ENCODE results near the gene PLCD3. TPM values are rescaled to one million over a fixed set of nuclear protein-coding genes. Genes with fewer than 3 reads are reported as not detected.

The PLCD3 gene
- polyA plus RNA-seq, 1 of the 3 experiments (the other 2 are of a cell fraction): 59.7 TPM

DNA sequence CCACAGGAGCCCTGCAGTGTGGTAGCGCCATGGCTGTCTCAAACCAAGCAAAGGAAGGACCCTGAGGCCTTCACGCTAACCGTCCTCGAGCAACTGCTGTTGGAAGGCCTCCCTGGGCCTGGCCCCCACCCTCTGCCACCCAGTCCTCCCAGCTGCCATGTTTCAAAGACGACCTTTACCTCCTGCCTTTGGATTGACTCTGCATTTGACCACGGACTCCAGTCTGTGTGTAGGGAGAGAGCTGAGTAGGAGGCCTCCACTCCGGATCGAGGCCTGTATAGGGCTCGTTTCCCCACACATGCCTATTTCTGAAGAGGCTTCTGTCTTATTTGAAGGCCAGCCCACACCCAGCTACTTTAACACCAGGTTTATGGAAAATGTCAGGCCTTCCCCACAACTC lies 24.3 kb downstream of the PLCD3 start:
- no peak for DNase-seq
- H3F3A ChIP-seq (replicated peaks; ENCODE audit: insufficient read depth): peaks cover 5% of the 10 kb centered on the region
- POLR2A ChIA-PET: interaction anchor here (1.1 kb wide), 1 partner anchor 77 kb away, joined by 4 read pairs; no protein-coding TSS in a partner anchor
- no peaks in the 10 kb centered on the region for H4K20me1 ChIP-seq (ENCODE audit: insufficient read depth)
- TF ChIP-seq USF1 (IDR thresholded peaks at IDR 0.05; ENCODE audit: borderline replicate concordance, low read depth) (no peak), GABPA (IDR thresholded peaks at IDR 0.05; ENCODE audit: low read depth) (no peak), RFX5 (IDR thresholded peaks at IDR 0.05; ENCODE audit: low read length) (no peak), ELF1 (IDR thresholded peaks at IDR 0.05) (no peak), RXRA (IDR thresholded peaks at IDR 0.05; ENCODE audit: borderline replicate concordance, low read depth) (no peak), MXI1 (IDR thresholded peaks at IDR 0.05; ENCODE audit: low read depth, low read length) (no peak), FOSL2 (IDR thresholded peaks at IDR 0.05; ENCODE audit: borderline replicate concordance, low read depth) (no peak), POLR2AphosphoS5 (IDR thresholded peaks at IDR 0.05; ENCODE audit: low read depth, low read length) (no peak), FOXM1 (IDR thresholded peaks at IDR 0.05; ENCODE audit: low read depth) (no peak)
- peaks cover 8 to 64% of the 10 kb centered on the region in 2 experiments for H3K36me3 ChIP-seq (replicated peaks in 1 of 2; ENCODE audit: control insufficient read depth in 1 of 2, insufficient read depth in 2 of 2, low read length in 1 of 2)
- H3K4me1 ChIP-seq (ENCODE audit: control insufficient read depth in 1 of 2, insufficient read depth in 2 of 2, low read depth in 1 of 2, low read length in 1 of 2): peaks cover 0 to 2% of the 10 kb centered on the region in 2 experiments; a peak in 1 of 4 replicates
- CTCF ChIA-PET: interaction anchor here (1.0 to 4.2 kb wide), 7 partner anchors 10 to 188 kb away, joined by 3 to 46 read pairs (median 9); partner anchors contain the start of genes ACBD4 and PLCD3
- no peak overlapping the region for H3K9ac ChIP-seq
- no peaks in the 10 kb centered on the region for H3K9me3 ChIP-seq
- H3K27me3 ChIP-seq (ENCODE audit: insufficient read depth): no peaks in the 10 kb centered on the region
- no peak overlapping the region; a peak in 1 of 4 replicates for H3K27ac ChIP-seq (ENCODE audit: low read depth in 2 of 2, low read length in 1 of 2)
- no peak overlapping the region for H3K4me2 ChIP-seq
- H3K79me2 ChIP-seq (ENCODE audit: insufficient read depth): no peaks in the 10 kb centered on the region
- WGBS (ENCODE audit: low lambda C conversion rate): 86% methylated on average over 5 of the region's 9 CpGs
- no peak overlapping the region for H3K4me3 ChIP-seq (ENCODE audit: low read depth in 2 of 2, low read length in 1 of 2)
- H3K9me2 ChIP-seq: no peaks in the 10 kb centered on the region
- no peak overlapping the region for H2AFZ ChIP-seq (ENCODE audit: low read depth)

DNA sequence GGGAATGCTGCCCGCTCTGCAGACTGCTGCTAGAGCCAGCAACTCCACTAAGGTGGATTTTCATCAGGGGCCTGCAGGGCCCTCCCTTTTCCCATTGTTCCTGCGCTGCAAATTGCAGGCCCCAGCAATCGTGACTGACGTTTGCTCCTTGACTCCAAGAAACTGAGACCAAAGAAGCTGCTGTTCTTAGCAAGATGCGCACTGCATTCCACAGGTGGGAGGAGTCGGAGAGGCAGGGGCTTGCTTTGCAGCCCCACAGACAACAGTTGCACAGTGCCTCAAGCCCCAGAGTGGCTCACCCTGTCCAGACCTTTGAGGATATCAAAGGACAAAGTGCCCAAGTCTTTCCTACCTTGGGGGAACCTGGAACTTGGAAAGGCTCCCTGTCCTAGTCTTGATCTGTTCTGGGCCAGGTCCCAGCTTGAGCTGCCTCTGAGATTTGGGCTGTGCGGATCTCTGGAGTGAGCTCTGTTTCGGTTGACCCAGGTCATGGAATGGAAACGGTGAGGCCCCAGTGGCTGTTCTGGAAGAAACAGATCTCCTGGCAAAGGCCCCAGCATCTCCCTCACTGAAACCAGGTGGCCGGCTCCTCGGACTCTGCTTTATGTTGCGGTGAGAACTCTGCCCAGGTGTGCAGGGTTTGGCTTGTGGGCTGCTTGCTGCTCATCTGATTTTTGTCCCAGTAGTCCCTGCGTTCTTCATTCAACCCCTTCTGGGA lies 24.9 kb downstream of the PLCD3 start:
- H3K79me2 ChIP-seq (ENCODE audit: insufficient read depth): no peaks in the 10 kb centered on the region
- H3F3A ChIP-seq (replicated peaks; ENCODE audit: insufficient read depth): peaks cover 5% of the 10 kb centered on the region
- ChIA-PET POLR2A (interaction anchor here (1.1 kb wide), 1 partner anchor 76 kb away, joined by 4 read pairs; no protein-coding TSS in a partner anchor), CTCF (interaction anchor here (1.2 to 4.2 kb wide), 6 partner anchors 9 to 188 kb away, joined by 4 to 46 read pairs (median 15); partner anchors contain the start of genes ACBD4 and PLCD3)
- no peak for DNase-seq
- no peak overlapping the region for H3K4me2 ChIP-seq
- H4K20me1 ChIP-seq (ENCODE audit: insufficient read depth): no peaks in the 10 kb centered on the region
- no peak overlapping the region; a peak in 1 of 4 replicates for H3K27ac ChIP-seq (ENCODE audit: low read depth in 2 of 2, low read length in 1 of 2)
- no peaks in the 10 kb centered on the region for H3K9me3 ChIP-seq
- peaks cover 10 to 64% of the 10 kb centered on the region in 2 experiments for H3K36me3 ChIP-seq (replicated peaks in 1 of 2; ENCODE audit: control insufficient read depth in 1 of 2, insufficient read depth in 2 of 2, low read length in 1 of 2)
- no peak overlapping the region for H3K9ac ChIP-seq
- H2AFZ ChIP-seq (ENCODE audit: low read depth): no peak overlapping the region
- no peaks in the 10 kb centered on the region for H3K27me3 ChIP-seq (ENCODE audit: insufficient read depth)
- H3K9me2 ChIP-seq: no peaks in the 10 kb centered on the region
- WGBS (ENCODE audit: low lambda C conversion rate): 89% methylated on average over 12 of the region's 13 CpGs
- no peak overlapping the region for H3K4me3 ChIP-seq (ENCODE audit: low read depth in 2 of 2, low read length in 1 of 2)
- TF ChIP-seq GABPA (IDR thresholded peaks at IDR 0.05; ENCODE audit: low read depth) (no peak), ELF1 (IDR thresholded peaks at IDR 0.05) (no peak), YY1 (IDR thresholded peaks at IDR 0.05; ENCODE audit: low read depth) (no peak), GATA2 (CRISPR knock-in tag; IDR thresholded peaks at IDR 0.05) (no peak)
- TF ChIP-seq, protein P1, sequence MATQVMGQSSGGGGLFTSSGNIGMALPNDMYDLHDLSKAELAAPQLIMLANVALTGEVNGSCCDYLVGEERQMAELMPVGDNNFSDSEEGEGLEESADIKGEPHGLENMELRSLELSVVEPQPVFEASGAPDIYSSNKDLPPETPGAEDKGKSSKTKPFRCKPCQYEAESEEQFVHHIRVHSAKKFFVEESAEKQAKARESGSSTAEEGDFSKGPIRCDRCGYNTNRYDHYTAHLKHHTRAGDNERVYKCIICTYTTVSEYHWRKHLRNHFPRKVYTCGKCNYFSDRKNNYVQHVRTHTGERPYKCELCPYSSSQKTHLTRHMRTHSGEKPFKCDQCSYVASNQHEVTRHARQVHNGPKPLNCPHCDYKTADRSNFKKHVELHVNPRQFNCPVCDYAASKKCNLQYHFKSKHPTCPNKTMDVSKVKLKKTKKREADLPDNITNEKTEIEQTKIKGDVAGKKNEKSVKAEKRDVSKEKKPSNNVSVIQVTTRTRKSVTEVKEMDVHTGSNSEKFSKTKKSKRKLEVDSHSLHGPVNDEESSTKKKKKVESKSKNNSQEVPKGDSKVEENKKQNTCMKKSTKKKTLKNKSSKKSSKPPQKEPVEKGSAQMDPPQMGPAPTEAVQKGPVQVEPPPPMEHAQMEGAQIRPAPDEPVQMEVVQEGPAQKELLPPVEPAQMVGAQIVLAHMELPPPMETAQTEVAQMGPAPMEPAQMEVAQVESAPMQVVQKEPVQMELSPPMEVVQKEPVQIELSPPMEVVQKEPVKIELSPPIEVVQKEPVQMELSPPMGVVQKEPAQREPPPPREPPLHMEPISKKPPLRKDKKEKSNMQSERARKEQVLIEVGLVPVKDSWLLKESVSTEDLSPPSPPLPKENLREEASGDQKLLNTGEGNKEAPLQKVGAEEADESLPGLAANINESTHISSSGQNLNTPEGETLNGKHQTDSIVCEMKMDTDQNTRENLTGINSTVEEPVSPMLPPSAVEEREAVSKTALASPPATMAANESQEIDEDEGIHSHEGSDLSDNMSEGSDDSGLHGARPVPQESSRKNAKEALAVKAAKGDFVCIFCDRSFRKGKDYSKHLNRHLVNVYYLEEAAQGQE (IDR thresholded peaks at IDR 0.05; ENCODE audit: low read depth, low read length): no peak
- TF ChIP-seq, protein P2, sequence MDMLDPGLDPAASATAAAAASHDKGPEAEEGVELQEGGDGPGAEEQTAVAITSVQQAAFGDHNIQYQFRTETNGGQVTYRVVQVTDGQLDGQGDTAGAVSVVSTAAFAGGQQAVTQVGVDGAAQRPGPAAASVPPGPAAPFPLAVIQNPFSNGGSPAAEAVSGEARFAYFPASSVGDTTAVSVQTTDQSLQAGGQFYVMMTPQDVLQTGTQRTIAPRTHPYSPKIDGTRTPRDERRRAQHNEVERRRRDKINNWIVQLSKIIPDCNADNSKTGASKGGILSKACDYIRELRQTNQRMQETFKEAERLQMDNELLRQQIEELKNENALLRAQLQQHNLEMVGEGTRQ (IDR thresholded peaks at IDR 0.05; ENCODE audit: borderline replicate concordance, low read depth, low read length): no peak
- H3K4me1 ChIP-seq (ENCODE audit: control insufficient read depth in 1 of 2, insufficient read depth in 2 of 2, low read depth in 1 of 2, low read length in 1 of 2): peaks cover 0 to 2% of the 10 kb centered on the region in 2 experiments; a peak in 1 of 4 replicates
